NB4 (cell line): Measurements from ENCODE around the gene HCN3.

Experiments
- POLR2A ChIP-seq: IDR thresholded peaks from 2 replicates; pipeline ENCODE4 v1.6.1; 2011; ENCODE audit warnings: mild to moderate bottlenecking; ENCODE audit not compliant: insufficient read length; ENCODE audit errors: extremely low read depth
- TF ChIP-seq, protein P1 (sequence below): IDR thresholded peaks from one replicate; pipeline ENCODE4 v1.5.1; 2012; ENCODE audit warnings: low read depth, low read length

- TF ChIP-seq, protein P1, sequence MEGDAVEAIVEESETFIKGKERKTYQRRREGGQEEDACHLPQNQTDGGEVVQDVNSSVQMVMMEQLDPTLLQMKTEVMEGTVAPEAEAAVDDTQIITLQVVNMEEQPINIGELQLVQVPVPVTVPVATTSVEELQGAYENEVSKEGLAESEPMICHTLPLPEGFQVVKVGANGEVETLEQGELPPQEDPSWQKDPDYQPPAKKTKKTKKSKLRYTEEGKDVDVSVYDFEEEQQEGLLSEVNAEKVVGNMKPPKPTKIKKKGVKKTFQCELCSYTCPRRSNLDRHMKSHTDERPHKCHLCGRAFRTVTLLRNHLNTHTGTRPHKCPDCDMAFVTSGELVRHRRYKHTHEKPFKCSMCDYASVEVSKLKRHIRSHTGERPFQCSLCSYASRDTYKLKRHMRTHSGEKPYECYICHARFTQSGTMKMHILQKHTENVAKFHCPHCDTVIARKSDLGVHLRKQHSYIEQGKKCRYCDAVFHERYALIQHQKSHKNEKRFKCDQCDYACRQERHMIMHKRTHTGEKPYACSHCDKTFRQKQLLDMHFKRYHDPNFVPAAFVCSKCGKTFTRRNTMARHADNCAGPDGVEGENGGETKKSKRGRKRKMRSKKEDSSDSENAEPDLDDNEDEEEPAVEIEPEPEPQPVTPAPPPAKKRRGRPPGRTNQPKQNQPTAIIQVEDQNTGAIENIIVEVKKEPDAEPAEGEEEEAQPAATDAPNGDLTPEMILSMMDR = no peak
- no peak for TF ChIP-seq POLR2A
Measured at GRCh38 chr1:155253797-155254196, 23.5 kb upstream of the HCN3 start.
